Body of pancreas (tissue), 4 donors: ENCODE results near the gene IL16.

Experiments
- CTCF ChIP-seq, 7 experiments: fragments of 450-650 bp in 4 of 7; fragments of 200-600 bp in 3 of 7; sonication (generic) in 3 of 7; IDR thresholded peaks; one replicate each; pipeline ENCODE4 v1.5.1; 2016 to 2019; ENCODE audit warnings: antibody characterized with exemption in 7 of 7
- POLR2A ChIP-seq, 3 donors: fragments of 450-650 bp; IDR thresholded peaks; one replicate each; pipeline ENCODE4 v1.6.1; 2016; ENCODE audit warnings: antibody characterized with exemption in 3 of 3, mild to moderate bottlenecking in 2 of 3

- TF ChIP-seq CTCF (IDR thresholded peaks at IDR 0.05), result no peak
- TF ChIP-seq POLR2A (IDR thresholded peaks at IDR 0.05), result no peak
Observed at GRCh38 chr15:81190922-81191507, 5.7 kb upstream of the IL16 start.
